Stimulated activated CD4-positive, alpha-beta T cell treated with anti-CD3 and anti-CD28 coated beads, Interleukin-1b, Interleukin-23, amount 100 ng/mL, for 1 hour (primary cell): ENCODE data around the gene PTMS.
A peak's percentile ranks its signal among the peaks of the same experiment; 100 is the strongest.
"Not testable (repeated sequence)": the region's sequence is repeated elsewhere in the genome, so short reads cannot be mapped to it uniquely, and the experiment has no call there.

Experiments
- DNase-seq, 2 donors: peaks; one replicate each; pipeline ENCODE4 v3.0.0-alpha.2; 2020; ENCODE audit warnings: low read depth in 2 of 2

PTMS gene, protein sequence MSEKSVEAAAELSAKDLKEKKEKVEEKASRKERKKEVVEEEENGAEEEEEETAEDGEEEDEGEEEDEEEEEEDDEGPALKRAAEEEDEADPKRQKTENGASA

DNA sequence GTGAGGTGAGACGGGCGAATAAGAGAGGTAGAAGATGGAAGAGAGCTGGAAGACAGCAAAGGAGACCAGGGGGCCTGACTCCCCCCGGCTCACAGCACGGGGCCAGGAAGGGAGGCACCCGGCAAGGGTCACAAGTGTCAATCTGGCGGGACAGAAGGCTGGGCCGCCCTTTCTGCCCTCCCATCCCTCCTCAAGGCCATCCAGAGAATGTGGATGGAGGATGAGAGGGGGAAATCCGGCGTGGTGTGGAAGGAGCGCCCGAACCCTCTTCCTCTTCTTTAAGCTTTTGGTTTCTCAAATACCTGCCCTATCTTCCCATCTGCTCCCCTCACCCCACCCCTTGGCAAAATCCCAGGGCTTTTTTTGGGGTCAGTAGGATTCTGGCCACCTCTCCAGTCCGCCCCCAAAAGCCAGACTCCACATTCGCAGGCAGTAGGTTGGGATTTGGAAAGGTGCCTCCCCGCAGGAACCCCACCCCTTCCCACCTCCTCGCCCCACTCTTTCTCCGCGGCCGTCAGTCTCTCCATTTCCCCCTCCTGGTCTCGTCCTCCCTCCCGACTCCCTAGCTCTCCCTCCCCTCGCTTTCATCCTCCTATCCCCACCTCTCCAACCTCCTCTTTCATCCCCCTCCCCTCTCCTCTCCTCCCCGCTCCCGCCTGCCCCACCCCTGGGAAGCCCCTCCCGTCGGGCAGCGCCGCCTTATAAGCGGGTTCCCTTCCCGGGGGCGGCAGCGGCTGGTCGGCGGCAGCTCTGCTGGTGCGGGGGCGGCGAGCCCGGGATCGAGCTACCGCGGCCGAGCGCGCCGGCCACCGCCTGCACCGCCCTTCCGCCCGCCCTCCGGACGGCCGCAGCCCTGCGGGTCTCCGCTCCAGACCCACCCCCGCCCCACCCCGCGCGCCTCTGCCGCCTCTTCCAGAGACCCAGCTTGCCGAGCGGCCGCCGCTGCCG is at the start of gene PTMS:
PTMS (plus strand) TSS at position 730 of the 948 bp plus-strand sequence. CDS start 343 bp downstream, outside the sequence.
- no peak for DNase-seq

GRCh38 chr12:6716874-6717437 is 49.2 kb upstream of the PTMS start:
- DNase-seq: no peak

GRCh38 chr12:6722863-6723262 is 43.3 kb upstream of the PTMS start:
- DNase-seq: no peak

DNA sequence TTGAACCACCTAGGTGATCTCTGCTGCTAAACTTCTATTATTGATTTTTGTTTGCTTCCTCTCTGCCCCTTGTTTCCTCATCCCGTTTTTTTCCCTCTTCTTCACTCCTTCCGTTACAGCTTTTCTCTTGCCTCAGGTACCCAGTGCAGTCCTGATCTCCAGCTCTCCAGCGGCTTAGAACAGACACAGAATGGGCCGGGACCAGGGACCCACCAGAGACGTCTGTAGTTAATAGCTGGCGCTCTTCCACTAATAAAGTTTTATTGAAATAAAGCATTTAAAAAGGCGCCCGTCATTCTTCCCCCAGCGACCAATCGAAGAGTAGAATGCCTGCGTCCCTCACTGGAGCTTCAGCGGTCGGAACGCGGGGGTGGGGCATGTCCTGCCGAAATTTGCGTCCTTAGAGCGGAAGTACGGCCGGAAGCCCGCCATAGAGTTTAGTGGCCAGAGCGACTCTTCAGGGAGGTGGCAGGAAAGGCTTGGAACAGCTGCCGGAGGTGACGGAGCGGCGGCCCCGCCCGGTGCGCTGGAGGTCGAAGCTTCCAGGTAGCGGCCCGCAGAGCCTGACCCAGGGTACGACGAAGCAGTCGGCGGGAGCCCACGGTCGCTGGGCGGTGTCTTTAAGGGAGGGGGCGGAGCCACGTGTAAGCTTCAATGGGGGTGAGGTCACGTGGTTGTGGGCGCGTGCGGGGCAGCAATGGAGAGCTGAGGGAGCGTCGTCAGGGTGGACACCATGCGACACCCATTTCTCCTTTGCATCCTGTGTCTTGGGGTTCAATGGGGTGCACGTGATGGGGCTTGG is 42.4 kb upstream of the PTMS start, which contains the start of gene COPS7A:
COPS7A (plus strand) TSS at position 440 of the 802 bp plus-strand sequence. CDS start 611 bp downstream, outside the sequence.
- DNase-seq: peak; percentile 82 to 86

DNA sequence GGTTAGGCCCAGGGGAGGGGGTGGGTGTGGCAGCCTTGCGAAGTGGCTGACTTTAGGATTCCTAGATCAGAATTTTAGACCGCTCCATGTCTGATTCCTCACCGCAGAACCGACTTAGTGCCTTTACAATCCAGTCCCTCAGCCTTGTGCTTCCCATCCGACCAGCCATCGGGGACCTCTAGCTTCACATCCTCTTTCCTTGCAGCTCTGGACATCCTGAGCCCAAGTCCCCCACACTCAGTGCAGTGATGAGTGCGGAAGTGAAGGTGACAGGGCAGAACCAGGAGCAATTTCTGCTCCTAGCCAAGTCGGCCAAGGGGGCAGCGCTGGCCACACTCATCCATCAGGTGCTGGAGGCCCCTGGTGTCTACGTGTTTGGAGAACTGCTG is 41.8 kb upstream of the PTMS start:
- DNase-seq: no peak

- no peak for DNase-seq
Observed at GRCh38 chr12:6725350-6725749, 40.8 kb upstream of the PTMS start.

DNA sequence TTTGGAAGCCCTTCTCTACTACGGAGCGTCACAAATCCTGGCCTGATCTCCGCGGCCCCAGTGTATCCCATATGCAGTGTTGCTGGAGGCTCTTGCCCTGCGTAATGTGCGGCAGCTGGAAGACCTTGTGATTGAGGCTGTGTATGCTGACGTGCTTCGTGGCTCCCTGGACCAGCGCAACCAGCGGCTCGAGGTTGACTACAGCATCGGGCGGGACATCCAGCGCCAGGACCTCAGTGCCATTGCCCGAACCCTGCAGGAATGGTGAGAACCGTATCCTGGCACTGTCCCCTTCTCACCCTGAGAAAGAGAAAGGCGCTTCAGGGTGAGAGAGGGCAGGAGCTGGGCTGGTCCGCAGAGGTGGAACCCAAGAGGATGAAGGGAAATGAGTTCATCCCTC is 37.0 kb upstream of the PTMS start:
- DNase-seq: no peak

DNA sequence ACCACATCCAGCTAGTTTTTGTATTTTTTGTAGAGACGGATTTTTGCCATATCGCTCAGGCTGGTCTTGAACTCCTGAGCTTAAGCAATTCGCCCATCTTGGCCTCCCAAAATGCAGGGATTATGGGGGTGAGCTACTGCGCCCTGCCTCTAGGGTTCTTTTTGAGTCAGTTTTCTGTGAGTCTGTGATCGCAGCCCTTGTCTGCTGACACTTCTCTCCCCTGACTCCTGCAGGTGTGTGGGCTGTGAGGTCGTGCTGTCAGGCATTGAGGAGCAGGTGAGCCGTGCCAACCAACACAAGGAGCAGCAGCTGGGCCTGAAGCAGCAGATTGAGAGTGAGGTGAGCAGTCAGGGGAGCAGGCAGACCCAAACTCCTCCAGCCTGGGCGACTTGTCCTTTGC is 36.0 kb upstream of the PTMS start:
- DNase-seq: no peak

GRCh38 chr12:6734506-6735387 is 31.4 kb upstream of the PTMS start:
- no peak for DNase-seq

DNA sequence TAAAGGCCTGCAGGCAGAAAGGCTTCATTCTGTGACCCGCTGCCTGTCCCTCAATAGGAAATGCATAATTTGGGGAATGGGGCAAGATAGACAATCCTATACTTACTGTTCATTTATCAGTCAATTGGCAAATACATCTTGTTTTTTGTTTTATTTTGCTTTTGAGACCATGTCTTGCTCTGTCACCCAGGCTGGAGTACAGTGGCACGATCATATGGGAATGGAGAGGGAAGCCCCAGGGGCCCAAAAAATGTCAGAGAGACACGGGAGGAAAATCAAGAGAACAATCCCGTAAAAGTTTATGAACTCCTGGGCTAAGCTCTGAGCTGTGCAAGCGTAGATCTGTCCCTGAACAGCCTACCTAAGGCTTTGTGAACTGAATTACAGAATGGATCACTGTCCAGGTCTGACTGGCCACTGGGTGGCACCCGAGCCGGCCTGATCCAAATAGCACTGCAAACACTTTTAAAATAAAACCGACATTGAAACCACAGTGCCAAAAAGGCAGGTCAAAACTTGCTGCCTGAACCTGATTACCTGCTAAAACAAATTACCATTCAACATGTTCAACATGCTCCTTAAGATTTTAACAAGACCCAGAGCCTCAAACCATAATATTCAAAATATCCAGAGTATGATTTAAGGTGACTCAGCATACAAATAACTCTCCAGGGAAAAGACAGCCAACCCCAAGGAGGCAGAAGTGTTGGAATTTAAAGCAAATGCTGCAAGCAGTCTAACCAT is 30.5 kb upstream of the PTMS start:
- DNase-seq: no peak

GRCh38 chr12:6736754-6737153 is 29.4 kb upstream of the PTMS start:
- DNase-seq: no peak

DNA sequence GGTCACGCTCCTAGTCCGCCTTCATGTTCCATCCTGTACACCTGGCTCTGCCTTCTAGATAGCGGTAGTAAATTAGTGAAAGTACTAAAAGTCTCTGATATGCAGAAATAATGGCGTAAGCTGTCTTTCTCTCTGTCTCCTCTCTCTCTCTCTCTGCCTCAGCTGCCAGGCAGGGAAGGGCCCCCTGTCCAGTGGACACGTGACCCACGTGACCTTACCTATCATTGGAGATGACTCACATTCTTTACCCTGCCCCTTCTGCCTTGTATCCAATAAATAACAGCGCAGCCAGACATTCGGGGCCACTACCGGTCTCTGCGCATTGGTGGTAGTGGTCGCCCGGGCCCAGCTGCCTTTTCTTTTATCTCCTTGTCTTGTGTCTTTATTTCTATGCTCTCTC is 24.1 kb upstream of the PTMS start:
- DNase-seq: not testable (repeated sequence)

DNA sequence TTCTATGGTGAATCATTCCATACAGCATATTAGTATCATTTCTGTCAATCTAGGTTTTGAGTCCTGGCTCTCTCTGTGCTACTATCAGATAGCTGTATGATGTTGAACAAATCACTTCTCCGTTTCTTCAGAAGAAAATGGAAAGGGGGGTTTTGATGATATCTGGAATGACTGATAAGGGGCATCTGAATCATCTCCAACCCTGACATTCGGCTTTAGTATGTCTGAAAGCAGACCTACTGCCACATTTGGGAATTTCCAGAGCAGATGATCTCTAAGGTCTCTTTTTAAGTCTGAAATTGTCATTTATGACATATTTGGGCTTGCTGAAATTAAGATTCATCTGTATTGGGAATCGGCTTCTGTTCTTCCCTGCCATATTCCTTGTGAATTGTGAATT is 23.3 kb upstream of the PTMS start:
- no peak for DNase-seq

- DNase-seq: not testable (repeated sequence)
Observed at GRCh38 chr12:6743300-6743699, 22.9 kb upstream of the PTMS start.

GRCh38 chr12:6745741-6746525 is 20.2 kb upstream of the PTMS start:
- no peak for DNase-seq

DNA sequence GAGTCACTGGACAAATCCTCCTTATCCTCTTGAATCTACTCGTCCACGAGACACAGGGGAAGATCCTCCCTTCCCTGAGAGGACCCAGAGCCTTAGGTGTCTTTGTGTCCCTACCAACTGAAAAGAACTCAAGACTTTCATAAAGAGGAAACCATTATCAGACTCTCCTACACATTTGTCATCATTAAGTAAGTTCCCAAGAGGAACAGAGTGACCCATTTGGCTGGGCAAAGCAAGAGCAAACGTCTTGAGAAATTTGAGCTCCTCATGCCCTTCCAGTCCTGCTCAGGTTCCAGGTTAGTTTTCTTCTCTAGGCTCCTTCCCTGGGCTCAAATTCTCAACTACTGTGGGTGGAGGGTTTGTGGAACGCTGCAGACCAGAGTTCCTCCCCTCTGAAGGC is 18.9 kb upstream of the PTMS start:
- DNase-seq: no peak

GRCh38 chr12:6748761-6749160 is 17.4 kb upstream of the PTMS start:
- DNase-seq: no peak

DNA sequence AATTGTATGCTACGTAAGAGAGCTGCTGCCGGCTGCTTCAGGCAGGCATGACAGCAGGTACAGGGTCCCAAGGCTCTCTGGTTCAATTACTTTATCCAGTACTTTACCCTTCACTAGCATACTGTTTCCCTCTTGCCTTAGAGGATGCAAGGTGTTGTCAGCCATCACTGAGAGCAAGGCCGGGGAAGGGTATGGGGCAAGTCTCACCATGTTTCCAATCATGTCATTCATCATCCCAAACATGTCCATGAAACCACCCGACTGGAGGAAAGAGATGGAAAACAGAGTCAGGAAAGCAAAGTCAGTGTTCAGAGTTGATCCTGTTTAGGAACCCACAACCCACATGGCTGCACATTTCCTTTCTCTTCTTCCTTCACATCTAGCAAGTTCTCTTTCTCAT is 15.7 kb upstream of the PTMS start:
- DNase-seq: no peak

GRCh38 chr12:6751767-6752166 is 14.4 kb upstream of the PTMS start:
- no peak for DNase-seq
